OCI-LY7 (cell line): ENCODE measurements around the gene FOXO3. TPM values are rescaled to one million over a fixed set of nuclear protein-coding genes. Genes with fewer than 3 reads are reported as not detected.
"Not testable (repeated sequence)": the region's sequence is repeated elsewhere in the genome, so short reads cannot be mapped to it uniquely, and the experiment has no call there.

Experiments used
- BruUV-seq: library from RNA; stranded (reverse); fragments of 400-500 nt; replicated peaks from 2 replicates; lab custom pipeline; 2021; lab: Mats Ljungman, UMichigan
- CTCF ChIA-PET: fragments of 300-600 bp; sonication (Branson Sonifier 250); formaldehyde crosslinking; loops from one replicate; lab custom pipeline; 2022; ENCODE audit warnings: antibody characterized with exemption; ENCODE audit not compliant: unreplicated experiment; lab: Charles Lee
- POLR2A ChIA-PET: fragments of 300-600 bp; sonication (Branson Sonifier 250); formaldehyde crosslinking; loops from one replicate; lab custom pipeline; 2022; ENCODE audit warnings: antibody characterized with exemption; lab: Charles Lee
- DNase-seq: peaks from one replicate; pipeline ENCODE4 v3.0.0-alpha.2; 2015; ENCODE audit warnings: low spot score
- H2AFZ ChIP-seq: fragments of 200-600 bp; sonication (generic), shearing (Covaris generic); 2 replicates; pipeline ENCODE4 v1.6.1; 2014; ENCODE audit warnings: mild to moderate bottlenecking, antibody characterized with exemption, low read length, moderate library complexity
- H3K27ac ChIP-seq: fragments of 200-600 bp; sonication (generic); 2 replicates; pipeline ENCODE4 v1.5.1; 2014; ENCODE audit warnings: mixed run types, low read depth, mild to moderate bottlenecking, moderate library complexity, low read length, inconsistent platforms; ENCODE audit not compliant: poor library complexity, severe bottlenecking
- H3K36me3 ChIP-seq: fragments of 200-600 bp; sonication (generic); 2 replicates; pipeline ENCODE4 v1.6.1; 2014; ENCODE audit warnings: mild to moderate bottlenecking, antibody characterized with exemption, low read length, moderate library complexity, mixed read lengths; ENCODE audit not compliant: insufficient read depth
- H3K4me1 ChIP-seq: fragments of 200-600 bp; sonication (generic); 2 replicates; pipeline ENCODE4 v1.5.1; 2014; ENCODE audit warnings: mild to moderate bottlenecking, low read length; ENCODE audit not compliant: insufficient read depth, poor library complexity, severe bottlenecking
- H3K4me2 ChIP-seq: fragments of 200-600 bp; sonication (generic); 2 replicates; pipeline ENCODE4 v1.6.1; 2014; ENCODE audit warnings: mild to moderate bottlenecking, low read length
- H3K4me3 ChIP-seq: fragments of 200-600 bp; sonication (generic); 2 replicates; pipeline ENCODE4 v1.5.1; 2014; ENCODE audit warnings: mild to moderate bottlenecking, low read depth, low read length; ENCODE audit not compliant: poor library complexity, severe bottlenecking
- H3K79me2 ChIP-seq: fragments of 200-600 bp; sonication (generic); 2 replicates; pipeline ENCODE4 v1.6.1; 2016; ENCODE audit warnings: low read depth, mild to moderate bottlenecking, low read length, moderate library complexity, mixed read lengths; ENCODE audit not compliant: insufficient read depth
- H3K9me2 ChIP-seq: fragments of 200-600 bp; sonication (generic); 2 replicates; pipeline ENCODE4 v1.6.1; 2016; ENCODE audit warnings: mild to moderate bottlenecking, low read length, mixed read lengths; ENCODE audit not compliant: insufficient read depth
- H3K9me3 ChIP-seq: fragments of 200-600 bp; sonication (generic); 2 replicates; pipeline ENCODE4 v1.6.1; 2014; ENCODE audit warnings: mild to moderate bottlenecking, mixed run types, low read length, mixed read lengths
- H4K20me1 ChIP-seq: fragments of 200-600 bp; sonication (generic); 2 replicates; pipeline ENCODE4 v1.6.1; 2014; ENCODE audit warnings: mild to moderate bottlenecking, antibody characterized with exemption, low read length, moderate library complexity, mixed read lengths; ENCODE audit not compliant: insufficient read depth
- CTCF ChIP-seq: fragments of 200-600 bp; sonication (generic); conservative IDR thresholded peaks from 2 replicates; pipeline ENCODE4 v1.5.1; 2014; ENCODE audit warnings: mild to moderate bottlenecking, antibody characterized with exemption, low read length, moderate library complexity, mixed read lengths
- EZH2phosphoT487 ChIP-seq: fragments of 200-600 bp; sonication (generic); IDR thresholded peaks from 2 replicates; pipeline ENCODE4 v1.6.1; 2018; ENCODE audit warnings: low read depth, borderline replicate concordance, mild to moderate bottlenecking, mixed run types, antibody characterized with exemption, low read length, moderate library complexity, mixed read lengths
- intact Hi-C: fragments of 100-400 bp; cut with micrococcal nuclease; formaldehyde crosslinking; loops from one replicate; pipeline ENCODE4 v1.10.0; 2022; ENCODE audit not compliant: unreplicated experiment
- total RNA-seq, 2 experiments: library from RNA; depleted of rRNA in 1 of 2; stranded (reverse); fragments of >200 nt in 1 of 2; shearing (Covaris generic) in 1 of 2; gene quantifications; 2 replicates each; pipeline ENCODE4 v1.2.3, GENCODE V29; 2014 to 2022

Gene FOXO3
- total RNA-seq, 2 experiments from 2014 or later, result 3.8 to 9.9 TPM

- no TSS peak for BruUV-seq
- CTCF ChIA-PET, result no interaction called here
Measured at GRCh38 chr6:108531332-108531731, 29.4 kb upstream of the FOXO3 start.

GRCh38 chr6:108535114-108535742 is 25.5 kb upstream of the FOXO3 start:
- Histone ChIP-seq H3K27ac (no peak overlapping the region), H3K9me3 (peaks cover 9% of the 10 kb centered on the region; the same call in 1 of the 2 replicates), H3K4me3 (no peak overlapping the region), H3K4me2 (no peak overlapping the region), H3K79me2 (no peaks in the 10 kb centered on the region), H3K9me2 (no peaks in the 10 kb centered on the region), H3K4me1 (no peaks in the 10 kb centered on the region), H3K36me3 (no peaks in the 10 kb centered on the region), H2AFZ (no peak overlapping the region), H4K20me1 (no peaks in the 10 kb centered on the region)
- no TSS peak for BruUV-seq
- POLR2A ChIA-PET, result interaction anchor here (0.5 to 1.0 kb wide), 3 partner anchors 10 to 478 kb away, joined by 3 read pairs; no protein-coding TSS in a partner anchor
- TF ChIP-seq CTCF (no peak), EZH2phosphoT487 (no peak)
- CTCF ChIA-PET, result no interaction called here
- DNase-seq, result no peak
- intact Hi-C loops, result no loop called here

More at GRCh38 chr6:108531332-108531731, 29.4 kb upstream of the FOXO3 start:
- no peaks in the 10 kb centered on the region for H3K79me2 ChIP-seq
- no peaks in the 10 kb centered on the region for H3K9me3 ChIP-seq
- no peak for DNase-seq
- H4K20me1 ChIP-seq, result no peaks in the 10 kb centered on the region
- H3K36me3 ChIP-seq, result no peaks in the 10 kb centered on the region
- no peak overlapping the region for H3K4me3 ChIP-seq
- no peaks in the 10 kb centered on the region for H3K9me2 ChIP-seq
- H3K4me1 ChIP-seq, result no peaks in the 10 kb centered on the region
- TF ChIP-seq EZH2phosphoT487, result no peak
- TF ChIP-seq CTCF, result no peak
- POLR2A ChIA-PET, result no interaction called here
- no peak overlapping the region for H3K27ac ChIP-seq
- intact Hi-C loops, result no loop called here
- H3K4me2 ChIP-seq, result no peak overlapping the region
- no peak overlapping the region for H2AFZ ChIP-seq

GRCh38 chr6:108535920-108536535 is 24.7 kb upstream of the FOXO3 start:
- H3K4me3 ChIP-seq, H3K79me2 ChIP-seq, H3K27ac ChIP-seq, BruUV-seq, H3K9me2 ChIP-seq, H3K4me2 ChIP-seq, H4K20me1 ChIP-seq, H3K4me1 ChIP-seq, H2AFZ ChIP-seq, CTCF ChIA-PET, H3K36me3 ChIP-seq, intact Hi-C loops, DNase-seq: not testable (repeated sequence)
- POLR2A ChIA-PET, result interaction anchor here (0.5 to 1.0 kb wide), 5 partner anchors 142 to 872 kb away, joined by 3 to 4 read pairs (median 3); no protein-coding TSS in a partner anchor
- peaks cover 11% of the 10 kb centered on the region; the same call in 1 of the 2 replicates for H3K9me3 ChIP-seq
